ENCODE results near the gene CCDC50. TPM values are rescaled to one million over a fixed set of nuclear protein-coding genes. Genes with fewer than 3 reads are reported as not detected.

The CCDC50 gene
- total RNA-seq, 4 donors from 2014 or later: 133 to 248 (median 194) TPM

DNA sequence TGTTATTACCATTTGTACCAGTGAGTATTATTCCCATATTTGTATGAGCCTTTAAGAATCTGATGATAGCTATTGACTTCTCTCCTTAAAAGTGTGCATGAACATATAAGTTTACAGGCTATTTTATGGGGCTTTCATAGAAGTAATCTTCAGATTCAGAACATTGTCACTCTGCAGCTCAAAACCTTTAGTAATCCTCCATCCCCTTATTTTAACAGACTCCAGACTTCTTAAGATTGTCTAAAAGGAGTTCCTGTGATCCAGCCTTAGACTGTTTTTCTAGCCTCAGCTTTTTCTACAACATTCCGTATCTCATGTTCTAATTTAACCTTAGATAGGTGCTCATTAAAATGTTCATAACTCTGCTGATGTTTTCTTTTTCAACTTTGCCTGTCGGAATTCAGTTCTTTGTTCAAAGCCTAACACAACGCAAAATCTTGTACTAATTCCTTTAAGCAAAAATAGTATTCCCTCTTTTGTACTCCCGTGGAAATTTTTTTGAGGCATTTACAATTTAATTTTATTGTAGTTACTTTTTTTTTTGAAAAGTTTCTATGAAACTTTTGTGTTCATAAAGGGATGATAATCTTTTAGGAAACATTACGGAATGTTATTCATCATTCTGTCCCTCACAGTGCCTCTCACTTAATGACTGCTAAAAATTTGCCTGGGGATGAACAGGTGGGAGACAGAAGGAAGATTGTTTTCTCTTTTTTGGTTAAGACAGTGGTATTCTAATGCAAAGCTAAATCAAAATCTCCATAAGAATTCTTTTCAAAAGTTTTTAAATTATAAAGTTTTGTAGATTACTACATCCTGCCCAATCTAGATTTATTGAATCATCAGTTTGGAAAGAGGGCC lies 39.8 kb downstream of the CCDC50 start:
- H3K27ac ChIP-seq: no peak overlapping the region
- peaks cover 0 to 45% of the 10 kb centered on the region in 2 donors for H3K36me3 ChIP-seq
- no peak for ATAC-seq
- 81 to 89% methylated on average over 5 of the region's 5 CpGs for WGBS, 2 donors (ENCODE audit: low coverage in 1 of 2)
- no peaks in the 10 kb centered on the region for H3K27me3 ChIP-seq
- H3K9me3 ChIP-seq: no peaks in the 10 kb centered on the region
- TF ChIP-seq POLR2AphosphoS5 (IDR thresholded peaks at IDR 0.05): no peak
- TF ChIP-seq, protein P1, sequence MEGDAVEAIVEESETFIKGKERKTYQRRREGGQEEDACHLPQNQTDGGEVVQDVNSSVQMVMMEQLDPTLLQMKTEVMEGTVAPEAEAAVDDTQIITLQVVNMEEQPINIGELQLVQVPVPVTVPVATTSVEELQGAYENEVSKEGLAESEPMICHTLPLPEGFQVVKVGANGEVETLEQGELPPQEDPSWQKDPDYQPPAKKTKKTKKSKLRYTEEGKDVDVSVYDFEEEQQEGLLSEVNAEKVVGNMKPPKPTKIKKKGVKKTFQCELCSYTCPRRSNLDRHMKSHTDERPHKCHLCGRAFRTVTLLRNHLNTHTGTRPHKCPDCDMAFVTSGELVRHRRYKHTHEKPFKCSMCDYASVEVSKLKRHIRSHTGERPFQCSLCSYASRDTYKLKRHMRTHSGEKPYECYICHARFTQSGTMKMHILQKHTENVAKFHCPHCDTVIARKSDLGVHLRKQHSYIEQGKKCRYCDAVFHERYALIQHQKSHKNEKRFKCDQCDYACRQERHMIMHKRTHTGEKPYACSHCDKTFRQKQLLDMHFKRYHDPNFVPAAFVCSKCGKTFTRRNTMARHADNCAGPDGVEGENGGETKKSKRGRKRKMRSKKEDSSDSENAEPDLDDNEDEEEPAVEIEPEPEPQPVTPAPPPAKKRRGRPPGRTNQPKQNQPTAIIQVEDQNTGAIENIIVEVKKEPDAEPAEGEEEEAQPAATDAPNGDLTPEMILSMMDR (IDR thresholded peaks at IDR 0.05): no peak
- TF ChIP-seq EP300 (IDR thresholded peaks at IDR 0.05): no peak
- TF ChIP-seq POLR2A (IDR thresholded peaks at IDR 0.05): no peak
- H3K4me3 ChIP-seq: no peak overlapping the region
- peaks cover 0 to 8% (median 0%) of the 10 kb centered on the region in 3 donors for H3K4me1 ChIP-seq

DNA sequence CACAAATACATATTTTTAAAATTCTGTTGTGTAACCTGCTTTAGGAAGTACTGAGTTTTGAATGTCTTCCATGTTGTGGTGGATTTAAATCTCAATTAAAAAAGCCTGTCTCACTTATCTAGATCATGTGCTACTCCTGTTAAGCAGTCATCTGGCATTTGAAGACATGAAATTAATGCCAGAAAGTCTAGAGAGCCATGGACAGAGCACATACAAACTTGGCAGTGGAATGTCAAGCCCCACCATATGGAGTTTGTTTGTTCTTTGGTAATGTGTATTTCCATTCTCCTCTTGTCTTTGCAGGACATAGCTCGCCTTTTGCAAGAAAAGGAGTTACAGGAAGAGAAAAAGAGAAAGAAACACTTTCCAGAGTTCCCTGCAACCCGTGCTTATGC lies 40.4 kb downstream of the CCDC50 start:
- peak; percentile 61 for ATAC-seq
- Histone ChIP-seq H3K4me3 (no peak overlapping the region), H3K9me3 (no peaks in the 10 kb centered on the region), H3K36me3 (peaks cover 0 to 39% of the 10 kb centered on the region in 2 donors), H3K27ac (no peak overlapping the region), H3K4me1 (peaks cover 0 to 8% (median 0%) of the 10 kb centered on the region in 3 donors), H3K27me3 (no peaks in the 10 kb centered on the region)
- WGBS, 2 donors (ENCODE audit: low coverage in 1 of 2): 41 to 77% methylated on average over 2 of the region's 2 CpGs
- TF ChIP-seq POLR2AphosphoS5 (IDR thresholded peaks at IDR 0.05) (no peak), EP300 (IDR thresholded peaks at IDR 0.05) (no peak), POLR2A (IDR thresholded peaks at IDR 0.05) (no peak)
- TF ChIP-seq, protein P1 (IDR thresholded peaks at IDR 0.05): no peak

DNA sequence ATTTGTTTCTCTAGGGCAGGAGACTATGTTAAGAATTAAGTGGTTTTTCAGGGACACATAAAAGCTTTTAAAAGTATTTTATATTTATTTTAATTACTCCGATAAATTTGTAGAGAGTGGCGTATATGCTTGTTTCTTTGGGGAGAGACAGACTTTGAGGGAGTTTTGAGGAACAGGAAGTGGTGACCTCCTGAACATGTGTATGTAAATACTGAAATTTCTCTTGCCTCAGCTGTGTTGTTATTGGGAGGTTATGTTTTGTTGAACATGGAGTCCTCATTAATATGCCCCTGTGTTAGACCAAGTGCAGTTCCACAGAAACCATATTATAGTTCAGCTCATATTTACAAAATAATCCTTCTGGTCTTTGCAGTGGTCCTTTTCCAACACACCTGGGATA lies 42.9 kb downstream of the CCDC50 start:
- Histone ChIP-seq H3K9me3 (no peaks in the 10 kb centered on the region), H3K27ac (no peak overlapping the region), H3K4me1 (peaks cover 9 to 14% (median 10%) of the 10 kb centered on the region in 3 donors), H3K27me3 (no peaks in the 10 kb centered on the region), H3K4me3 (no peak overlapping the region), H3K36me3 (peaks cover 0 to 45% of the 10 kb centered on the region in 2 donors)
- 69 to 91% methylated on average over 2 of the region's 2 CpGs for WGBS, 2 donors (ENCODE audit: low coverage in 1 of 2)
- no peak for ATAC-seq
- TF ChIP-seq, protein P1 (IDR thresholded peaks at IDR 0.05): no peak
- TF ChIP-seq POLR2AphosphoS5 (IDR thresholded peaks at IDR 0.05) (no peak), POLR2A (IDR thresholded peaks at IDR 0.05) (no peak)

DNA sequence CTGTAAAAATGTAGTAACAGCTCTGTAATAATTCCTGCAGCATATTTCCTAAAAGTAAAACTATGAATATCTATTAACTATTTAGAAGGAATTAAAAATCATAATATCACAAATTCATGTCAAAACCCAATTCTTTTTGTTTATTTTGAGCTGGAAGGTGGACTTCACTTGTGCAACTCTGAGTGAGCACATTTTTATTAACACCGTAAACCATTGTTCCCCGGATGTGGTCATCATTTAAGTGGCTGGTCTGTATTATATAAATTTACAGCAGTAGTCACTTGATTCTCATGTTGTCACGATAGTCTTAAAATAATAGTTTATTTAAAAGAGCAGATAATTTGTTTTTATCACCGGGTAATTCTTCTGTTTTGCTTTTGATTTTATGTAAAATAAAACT lies 44.1 kb downstream of the CCDC50 start:
- H3K27me3 ChIP-seq: no peaks in the 10 kb centered on the region
- peaks cover 14 to 26% (median 18%) of the 10 kb centered on the region in 3 donors for H3K4me1 ChIP-seq
- no peaks in the 10 kb centered on the region for H3K9me3 ChIP-seq
- H3K36me3 ChIP-seq: peaks cover 0 to 42% of the 10 kb centered on the region in 2 donors
- H3K27ac ChIP-seq: no peak overlapping the region
- H3K4me3 ChIP-seq: no peak overlapping the region
- no peak for ATAC-seq
- TF ChIP-seq, protein P1 (IDR thresholded peaks at IDR 0.05): no peak
- WGBS, 2 donors (ENCODE audit: low coverage in 1 of 2): 69 to 77% methylated on average over 4 of the region's 4 CpGs
